WTC11 (cell line): ENCODE results near the gene NBEA. TPM values are rescaled to one million over a fixed set of nuclear protein-coding genes. Genes with fewer than 3 reads are reported as not detected.

Source experiments
- ATAC-seq: fragments of 200-7000 bp; cut with Tn5 transposase; 2 replicates; pipeline ENCODE4 v1.10.0; 2021; ENCODE audit warnings: mild to moderate bottlenecking, moderate library complexity
- CTCF ChIA-PET: fragments of 300-600 bp; sonication (Branson Sonifier 250); formaldehyde crosslinking; loops from one replicate; lab custom pipeline; 2021; ENCODE audit warnings: antibody characterized with exemption; lab: Charles Lee
- POLR2A ChIA-PET: fragments of 350-600 bp; sonication (Branson Sonifier 250); formaldehyde crosslinking; loops from one replicate; lab custom pipeline; 2021; ENCODE audit warnings: antibody characterized with exemption; lab: Charles Lee
- DNase-seq: peaks from one replicate; pipeline ENCODE4 v3.0.0; 2021; ENCODE audit warnings: low spot score
- H3K27ac Mint-ChIP-seq: 2 replicates; pipeline ENCODE4 v1.8.0; 2021; ENCODE audit warnings: mixed read lengths
- H3K27me3 Mint-ChIP-seq: 2 replicates; pipeline ENCODE4 v1.8.0; 2021; ENCODE audit warnings: low read depth, mild to moderate bottlenecking, moderate library complexity, mixed read lengths
- H3K36me3 Mint-ChIP-seq: 2 replicates; pipeline ENCODE4 v1.8.0; 2021; ENCODE audit warnings: mixed read lengths
- H3K4me1 Mint-ChIP-seq: 2 replicates; pipeline ENCODE4 v1.8.0; 2022; ENCODE audit warnings: mixed read lengths
- H3K4me3 Mint-ChIP-seq: 2 replicates; pipeline ENCODE4 v1.8.0; 2021; ENCODE audit warnings: mild to moderate bottlenecking, moderate library complexity, mixed read lengths
- H3K9me3 Mint-ChIP-seq: 2 replicates; pipeline ENCODE4 v1.8.0; 2021; ENCODE audit warnings: mixed read lengths
- ATF1 ChIP-seq: sonication (generic); formaldehyde crosslinking; IDR thresholded peaks from 2 replicates; pipeline ENCODE4 v1.8.1; 2023; ENCODE audit warnings: mild to moderate bottlenecking, moderate library complexity, missing genetic modification reagents
- ETV6 ChIP-seq: sonication (generic); formaldehyde crosslinking; IDR thresholded peaks from 2 replicates; pipeline ENCODE4 v1.8.1; 2022; ENCODE audit warnings: mild to moderate bottlenecking, missing genetic modification reagents
- FOXJ3 ChIP-seq: sonication (generic); formaldehyde crosslinking; IDR thresholded peaks from 2 replicates; pipeline ENCODE4 v1.9.0; 2021; ENCODE audit warnings: missing genetic modification reagents, mild to moderate bottlenecking, borderline replicate concordance
- FOXP4 ChIP-seq: sonication (generic); formaldehyde crosslinking; IDR thresholded peaks from 2 replicates; pipeline ENCODE4 v1.8.0; 2022; ENCODE audit warnings: mild to moderate bottlenecking, missing genetic modification reagents
- GABPB1 ChIP-seq: sonication (generic); formaldehyde crosslinking; IDR thresholded peaks from 2 replicates; pipeline ENCODE4 v1.8.1; 2023; ENCODE audit warnings: mild to moderate bottlenecking, missing genetic modification reagents
- MYBL2 ChIP-seq: sonication (generic); formaldehyde crosslinking; IDR thresholded peaks from 2 replicates; pipeline ENCODE4 v1.8.1; 2023; ENCODE audit warnings: mild to moderate bottlenecking, moderate library complexity, missing genetic modification reagents
- NR1H2 ChIP-seq: sonication (generic); formaldehyde crosslinking; IDR thresholded peaks from 2 replicates; pipeline ENCODE4 v1.9.0; 2021; ENCODE audit warnings: mild to moderate bottlenecking, moderate library complexity, missing genetic modification reagents
- OVOL2 ChIP-seq: fragments of 250-450 bp; sonication (Bioruptor Pico); IDR thresholded peaks from 2 replicates; pipeline ENCODE4 v1.9.0; 2021; ENCODE audit warnings: mild to moderate bottlenecking, borderline replicate concordance
- STAT6 ChIP-seq: sonication (generic); formaldehyde crosslinking; conservative IDR thresholded peaks from 2 replicates; pipeline ENCODE4 v1.8.1; 2023; ENCODE audit warnings: mild to moderate bottlenecking, low read depth, missing genetic modification reagents, moderate library complexity
- TP53 ChIP-seq: sonication (generic); formaldehyde crosslinking; IDR thresholded peaks from 2 replicates; pipeline ENCODE4 v1.8.1; 2023; ENCODE audit warnings: mild to moderate bottlenecking, missing genetic modification reagents
- USF2 ChIP-seq: sonication (generic); formaldehyde crosslinking; IDR thresholded peaks from 2 replicates; pipeline ENCODE4 v1.8.1; 2023; ENCODE audit warnings: mild to moderate bottlenecking, missing genetic modification reagents, moderate library complexity
- total RNA-seq: library from RNA; stranded (reverse); gene quantifications from 3 replicates; pipeline ENCODE4 v1.2.3, GENCODE V29; 2021
- TF ChIP-seq, protein P1 (sequence below): fragments of 250-450 bp; sonication (Bioruptor Pico); IDR thresholded peaks from 2 replicates; pipeline ENCODE4 v1.9.0; 2021; ENCODE audit warnings: moderate library complexity, mild to moderate bottlenecking, inconsistent platforms, borderline replicate concordance
- TF ChIP-seq, protein P2 (sequence below): sonication (generic); formaldehyde crosslinking; IDR thresholded peaks from 2 replicates; pipeline ENCODE4 v1.8.1; 2023; ENCODE audit warnings: mild to moderate bottlenecking, missing genetic modification reagents
- TF ChIP-seq, protein P3 (sequence below): fragments of 250-450 bp; sonication (Bioruptor Pico); IDR thresholded peaks from 2 replicates; pipeline ENCODE4 v1.9.0; 2021; ENCODE audit warnings: mild to moderate bottlenecking
- TF ChIP-seq, protein P4 (sequence below): sonication (generic); formaldehyde crosslinking; IDR thresholded peaks from 2 replicates; pipeline ENCODE4 v1.8.0; 2023; ENCODE audit warnings: mild to moderate bottlenecking, missing genetic modification reagents
- TF ChIP-seq, protein P5 (sequence below): sonication (generic); formaldehyde crosslinking; IDR thresholded peaks from 2 replicates; pipeline ENCODE4 v1.8.0; 2022; ENCODE audit warnings: missing genetic modification reagents

Gene NBEA
- total RNA-seq, 1 experiment from 2014 or later = 20.9 TPM

DNA sequence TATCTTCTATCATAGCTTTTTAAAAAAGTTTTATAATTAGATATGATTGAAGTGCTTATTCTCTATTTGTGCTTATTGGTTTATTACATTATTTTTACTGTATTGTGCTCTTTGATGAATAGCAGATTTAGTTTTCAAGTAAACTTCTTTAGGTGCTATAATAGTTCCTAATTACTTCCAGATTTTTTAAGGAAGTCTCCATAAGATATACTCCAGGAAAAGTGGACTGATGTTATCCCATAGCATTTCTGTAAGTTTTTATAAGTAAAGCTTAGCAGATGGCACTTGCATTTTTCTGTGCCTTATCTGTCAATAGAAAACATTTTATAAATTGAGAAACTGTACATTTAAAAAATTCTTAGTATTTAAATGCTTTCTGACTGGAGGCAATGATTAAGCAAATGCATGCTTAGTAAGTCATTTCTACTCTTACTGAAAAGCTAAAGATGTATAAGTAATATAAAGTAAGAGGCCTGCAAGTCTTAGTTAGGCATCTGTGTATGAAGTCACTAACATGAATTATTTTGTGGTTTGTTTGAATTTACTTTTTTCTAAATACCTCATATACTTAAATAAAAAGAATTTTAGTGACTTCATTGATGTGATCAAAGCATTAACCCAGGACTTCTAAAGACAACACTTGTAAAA is 351.6 kb downstream of the NBEA start (continued):
- TF ChIP-seq, protein P1, sequence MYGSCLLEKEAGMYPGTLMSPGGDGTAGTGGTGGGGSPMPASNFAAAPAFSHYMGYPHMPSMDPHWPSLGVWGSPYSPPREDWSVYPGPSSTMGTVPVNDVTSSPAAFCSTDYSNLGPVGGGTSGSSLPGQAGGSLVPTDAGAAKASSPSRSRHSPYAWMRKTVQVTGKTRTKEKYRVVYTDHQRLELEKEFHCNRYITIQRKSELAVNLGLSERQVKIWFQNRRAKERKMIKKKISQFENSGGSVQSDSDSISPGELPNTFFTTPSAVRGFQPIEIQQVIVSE (CRISPR knock-in tag) = no peak
- TF ChIP-seq FOXJ3 (CRISPR knock-in tag) (no peak), USF2 (CRISPR knock-in tag) (no peak), OVOL2 (CRISPR knock-in tag) (no peak), NR1H2 (no peak), MYBL2 (CRISPR knock-in tag) (no peak)

DNA sequence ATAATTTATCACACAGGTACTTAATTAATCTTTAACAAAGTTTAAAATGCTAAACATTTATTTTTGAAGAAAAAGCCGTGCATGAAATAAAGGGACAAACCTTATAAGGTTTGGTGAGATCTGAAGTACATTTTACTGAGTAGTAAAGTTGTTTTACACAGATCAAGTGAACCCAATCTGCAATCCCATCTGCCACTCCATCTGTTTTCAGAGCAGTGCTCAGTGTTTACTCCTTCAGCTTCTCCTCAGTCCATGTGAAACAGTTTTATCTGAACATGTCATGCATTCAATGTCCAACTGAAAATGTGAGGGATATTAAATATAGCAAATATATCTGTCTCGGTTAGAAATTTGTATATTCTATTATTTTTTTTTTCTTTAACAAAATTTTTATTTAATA is 367.6 kb downstream of the NBEA start:
- DNase-seq = no peak
- ChIA-PET POLR2A (no interaction called here), CTCF (no interaction called here)
- Mint-ChIP-seq H3K9me3 (no peaks in the 10 kb centered on the region), H3K36me3 (no peaks in the 10 kb centered on the region), H3K4me3 (no peak overlapping the region), H3K27ac (no peak overlapping the region), H3K4me1 (no peaks in the 10 kb centered on the region), H3K27me3 (no peaks in the 10 kb centered on the region)
- TF ChIP-seq FOXP4 (CRISPR knock-in tag) (no peak), MYBL2 (CRISPR knock-in tag) (no peak), STAT6 (CRISPR knock-in tag) (no peak), ETV6 (no peak), GABPB1 (CRISPR knock-in tag) (no peak), ATF1 (CRISPR knock-in tag) (no peak), TP53 (no peak)
- TF ChIP-seq, protein P2, sequence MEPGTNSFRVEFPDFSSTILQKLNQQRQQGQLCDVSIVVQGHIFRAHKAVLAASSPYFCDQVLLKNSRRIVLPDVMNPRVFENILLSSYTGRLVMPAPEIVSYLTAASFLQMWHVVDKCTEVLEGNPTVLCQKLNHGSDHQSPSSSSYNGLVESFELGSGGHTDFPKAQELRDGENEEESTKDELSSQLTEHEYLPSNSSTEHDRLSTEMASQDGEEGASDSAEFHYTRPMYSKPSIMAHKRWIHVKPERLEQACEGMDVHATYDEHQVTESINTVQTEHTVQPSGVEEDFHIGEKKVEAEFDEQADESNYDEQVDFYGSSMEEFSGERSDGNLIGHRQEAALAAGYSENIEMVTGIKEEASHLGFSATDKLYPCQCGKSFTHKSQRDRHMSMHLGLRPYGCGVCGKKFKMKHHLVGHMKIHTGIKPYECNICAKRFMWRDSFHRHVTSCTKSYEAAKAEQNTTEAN = no peak
- TF ChIP-seq, protein P3, sequence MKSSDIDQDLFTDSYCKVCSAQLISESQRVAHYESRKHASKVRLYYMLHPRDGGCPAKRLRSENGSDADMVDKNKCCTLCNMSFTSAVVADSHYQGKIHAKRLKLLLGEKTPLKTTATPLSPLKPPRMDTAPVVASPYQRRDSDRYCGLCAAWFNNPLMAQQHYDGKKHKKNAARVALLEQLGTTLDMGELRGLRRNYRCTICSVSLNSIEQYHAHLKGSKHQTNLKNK (CRISPR knock-in tag) = no peak
- TF ChIP-seq, protein P4, sequence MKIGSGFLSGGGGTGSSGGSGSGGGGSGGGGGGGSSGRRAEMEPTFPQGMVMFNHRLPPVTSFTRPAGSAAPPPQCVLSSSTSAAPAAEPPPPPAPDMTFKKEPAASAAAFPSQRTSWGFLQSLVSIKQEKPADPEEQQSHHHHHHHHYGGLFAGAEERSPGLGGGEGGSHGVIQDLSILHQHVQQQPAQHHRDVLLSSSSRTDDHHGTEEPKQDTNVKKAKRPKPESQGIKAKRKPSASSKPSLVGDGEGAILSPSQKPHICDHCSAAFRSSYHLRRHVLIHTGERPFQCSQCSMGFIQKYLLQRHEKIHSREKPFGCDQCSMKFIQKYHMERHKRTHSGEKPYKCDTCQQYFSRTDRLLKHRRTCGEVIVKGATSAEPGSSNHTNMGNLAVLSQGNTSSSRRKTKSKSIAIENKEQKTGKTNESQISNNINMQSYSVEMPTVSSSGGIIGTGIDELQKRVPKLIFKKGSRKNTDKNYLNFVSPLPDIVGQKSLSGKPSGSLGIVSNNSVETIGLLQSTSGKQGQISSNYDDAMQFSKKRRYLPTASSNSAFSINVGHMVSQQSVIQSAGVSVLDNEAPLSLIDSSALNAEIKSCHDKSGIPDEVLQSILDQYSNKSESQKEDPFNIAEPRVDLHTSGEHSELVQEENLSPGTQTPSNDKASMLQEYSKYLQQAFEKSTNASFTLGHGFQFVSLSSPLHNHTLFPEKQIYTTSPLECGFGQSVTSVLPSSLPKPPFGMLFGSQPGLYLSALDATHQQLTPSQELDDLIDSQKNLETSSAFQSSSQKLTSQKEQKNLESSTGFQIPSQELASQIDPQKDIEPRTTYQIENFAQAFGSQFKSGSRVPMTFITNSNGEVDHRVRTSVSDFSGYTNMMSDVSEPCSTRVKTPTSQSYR (CRISPR knock-in tag) = no peak
- TF ChIP-seq, protein P5, sequence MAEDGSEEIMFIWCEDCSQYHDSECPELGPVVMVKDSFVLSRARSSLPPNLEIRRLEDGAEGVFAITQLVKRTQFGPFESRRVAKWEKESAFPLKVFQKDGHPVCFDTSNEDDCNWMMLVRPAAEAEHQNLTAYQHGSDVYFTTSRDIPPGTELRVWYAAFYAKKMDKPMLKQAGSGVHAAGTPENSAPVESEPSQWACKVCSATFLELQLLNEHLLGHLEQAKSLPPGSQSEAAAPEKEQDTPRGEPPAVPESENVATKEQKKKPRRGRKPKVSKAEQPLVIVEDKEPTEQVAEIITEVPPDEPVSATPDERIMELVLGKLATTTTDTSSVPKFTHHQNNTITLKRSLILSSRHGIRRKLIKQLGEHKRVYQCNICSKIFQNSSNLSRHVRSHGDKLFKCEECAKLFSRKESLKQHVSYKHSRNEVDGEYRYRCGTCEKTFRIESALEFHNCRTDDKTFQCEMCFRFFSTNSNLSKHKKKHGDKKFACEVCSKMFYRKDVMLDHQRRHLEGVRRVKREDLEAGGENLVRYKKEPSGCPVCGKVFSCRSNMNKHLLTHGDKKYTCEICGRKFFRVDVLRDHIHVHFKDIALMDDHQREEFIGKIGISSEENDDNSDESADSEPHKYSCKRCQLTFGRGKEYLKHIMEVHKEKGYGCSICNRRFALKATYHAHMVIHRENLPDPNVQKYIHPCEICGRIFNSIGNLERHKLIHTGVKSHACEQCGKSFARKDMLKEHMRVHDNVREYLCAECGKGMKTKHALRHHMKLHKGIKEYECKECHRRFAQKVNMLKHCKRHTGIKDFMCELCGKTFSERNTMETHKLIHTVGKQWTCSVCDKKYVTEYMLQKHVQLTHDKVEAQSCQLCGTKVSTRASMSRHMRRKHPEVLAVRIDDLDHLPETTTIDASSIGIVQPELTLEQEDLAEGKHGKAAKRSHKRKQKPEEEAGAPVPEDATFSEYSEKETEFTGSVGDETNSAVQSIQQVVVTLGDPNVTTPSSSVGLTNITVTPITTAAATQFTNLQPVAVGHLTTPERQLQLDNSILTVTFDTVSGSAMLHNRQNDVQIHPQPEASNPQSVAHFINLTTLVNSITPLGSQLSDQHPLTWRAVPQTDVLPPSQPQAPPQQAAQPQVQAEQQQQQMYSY = no peak
- ATAC-seq = no peak
